GM12875 (cell line): ENCODE measurements around the gene OR2V1.
"Not testable (repeated sequence)": the region's sequence is repeated elsewhere in the genome, so short reads cannot be mapped to it uniquely, and the experiment has no call there.

ENCODE experiments used
- H3K4me3 ChIP-seq: one replicate; pipeline ENCODE4 v1.5.1; 2011; ENCODE audit warnings: low read depth, low read length, control low read depth
- CTCF ChIP-seq: IDR thresholded peaks from 2 replicates; pipeline ENCODE4 v1.5.1; 2011; ENCODE audit warnings: low read depth, mild to moderate bottlenecking, control low read depth, inconsistent platforms, low read length, moderate library complexity, borderline replicate concordance; ENCODE audit not compliant: insufficient read depth

The OR2V1 gene

GRCh38 chr5:181114284-181114843 lies 16.6 kb downstream of the OR2V1 start:
- no peak for TF ChIP-seq CTCF
- H3K4me3 ChIP-seq: no peak overlapping the region

GRCh38 chr5:181113572-181113971 lies 17.4 kb downstream of the OR2V1 start:
- H3K4me3 ChIP-seq: not testable (repeated sequence)

DNA sequence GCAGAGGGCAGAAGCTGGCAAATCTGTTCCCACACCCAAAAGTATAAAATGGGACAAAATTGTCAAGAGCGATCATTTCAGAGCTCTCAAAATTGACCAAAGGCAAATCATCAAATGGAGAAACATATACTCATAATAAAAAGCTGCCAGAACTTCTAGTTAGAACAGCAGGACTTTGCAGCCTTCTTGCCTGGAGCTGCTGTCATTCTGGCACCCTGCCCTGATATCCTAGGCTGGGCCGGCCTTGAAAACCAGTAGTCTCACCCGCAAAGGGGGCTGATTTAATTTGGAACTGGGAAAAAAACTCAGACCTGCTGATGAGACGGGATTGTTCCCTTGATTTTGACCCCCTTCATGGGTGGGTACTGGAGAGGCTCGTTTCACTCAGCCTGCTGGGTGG lies 18.5 kb downstream of the OR2V1 start:
- TF ChIP-seq CTCF: no peak
- H3K4me3 ChIP-seq: no peak overlapping the region

GRCh38 chr5:181111010-181111409 lies 20.0 kb downstream of the OR2V1 start:
- no peak for TF ChIP-seq CTCF

DNA sequence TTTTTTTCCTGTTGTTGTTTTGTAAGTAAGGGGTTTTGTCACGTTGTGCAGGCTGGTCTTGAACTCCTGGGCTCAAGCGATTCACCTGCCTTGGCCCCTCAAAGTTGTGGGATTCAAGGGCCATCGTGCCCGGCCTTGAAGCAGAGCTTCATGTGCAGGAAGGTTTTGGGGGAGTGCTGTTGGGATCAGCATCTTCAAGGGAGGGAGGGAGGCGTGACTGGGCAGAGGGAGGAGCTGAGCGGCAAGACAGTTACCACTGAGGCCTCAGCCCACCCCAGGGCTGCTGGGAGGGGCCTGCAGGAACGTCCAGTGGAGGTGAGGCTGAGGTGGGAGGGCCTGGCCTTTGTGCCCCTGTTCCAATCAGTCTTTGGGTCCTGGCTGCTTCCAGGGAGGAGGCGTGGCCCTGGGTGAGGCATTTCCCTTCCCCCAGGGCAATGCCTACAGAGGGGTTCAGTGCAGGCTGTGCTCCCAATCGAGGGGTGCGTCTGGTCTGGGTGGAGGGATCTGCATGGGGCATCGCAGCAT lies 21.4 kb downstream of the OR2V1 start:
- H3K4me3 ChIP-seq: no peak overlapping the region
- TF ChIP-seq CTCF: no peak

More at GRCh38 chr5:181111010-181111409, 20.0 kb downstream of the OR2V1 start:
- H3K4me3 ChIP-seq: no peak overlapping the region

DNA sequence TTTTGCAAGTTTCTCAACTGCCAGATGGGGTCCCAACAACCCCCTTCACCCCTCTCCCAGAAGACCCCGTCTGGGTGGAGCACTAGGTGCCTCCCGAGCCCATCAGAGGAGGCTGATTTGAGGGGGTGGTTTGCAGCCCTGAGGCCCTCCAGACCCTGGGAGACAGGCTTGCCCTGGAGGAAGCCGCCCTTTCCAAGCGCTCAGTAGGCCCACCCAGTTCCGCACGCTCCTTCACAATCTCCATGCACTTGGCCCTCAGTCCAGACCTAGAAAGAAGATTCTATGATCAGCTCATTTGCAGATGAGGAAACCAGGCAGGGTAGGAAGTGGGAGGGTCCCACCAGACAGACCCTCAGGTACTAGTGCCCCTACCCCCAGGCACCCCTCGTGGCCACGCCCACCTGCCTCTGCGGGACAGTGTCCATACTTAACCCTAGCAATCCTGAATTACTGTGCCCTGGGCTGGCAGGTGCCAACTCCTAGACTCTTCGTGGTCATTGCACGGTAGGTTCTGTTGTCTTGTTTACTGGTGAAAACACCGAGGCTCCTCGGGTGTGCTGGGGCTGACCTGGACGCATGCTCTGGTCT lies 22.3 kb downstream of the OR2V1 start:
- TF ChIP-seq CTCF: no peak

GRCh38 chr5:181107699-181108098 lies 23.3 kb downstream of the OR2V1 start:
- H3K4me3 ChIP-seq: no peak overlapping the region
- TF ChIP-seq CTCF: no peak

More for the DNA sequence above, 22.3 kb downstream of the OR2V1 start:
- H3K4me3 ChIP-seq: no peak overlapping the region
